PC-3 (cell line): ENCODE data around the gene GRAPL.
"Not testable (repeated sequence)": the region's sequence is repeated elsewhere in the genome, so short reads cannot be mapped to it uniquely, and the experiment has no call there.

Experiments
- CTCF ChIP-seq: fragments of 300-600 bp; sonication (generic); conservative IDR thresholded peaks from 2 replicates; pipeline ENCODE4 v1.5.1; 2017; ENCODE audit warnings: antibody characterized with exemption, low read depth, mild to moderate bottlenecking, low read length
- EZH2 ChIP-seq: fragments of 300-600 bp; sonication (generic); IDR thresholded peaks from one replicate; pipeline ENCODE4 v1.6.1; 2017; ENCODE audit warnings: antibody characterized with exemption, mild to moderate bottlenecking, low read length; ENCODE audit not compliant: unreplicated experiment
- EZH2phosphoT487 ChIP-seq: fragments of 300-600 bp; sonication (generic); IDR thresholded peaks from 2 replicates; pipeline ENCODE4 v1.6.1; 2018; ENCODE audit warnings: mild to moderate bottlenecking, antibody characterized with exemption, low read length, borderline replicate concordance

- not testable (repeated sequence) for TF ChIP-seq EZH2phosphoT487, CTCF, EZH2
Measured at GRCh38 chr17:19133793-19134192, 6.4 kb downstream of the GRAPL start.
